NCI-H82 treated with DMSO at 0.1 percent for 48 hours (cell line): ENCODE data around the gene HASPIN.

Source experiments
- DNase-seq: peaks from one replicate; lab custom pipeline; 2025; ENCODE audit not compliant: unreplicated experiment; lab: John Stamatoyannopoulos, UW

Gene HASPIN

GRCh38 chr17:3723556-3724377 lies at the start of gene HASPIN:
Gene HASPIN (plus strand): TSS chr17:3723903. CDS start chr17:3723936, 33 bp downstream.
- peak; percentile 75 for DNase-seq

GRCh38 chr17:3675886-3676285 lies 47.8 kb upstream of the HASPIN start:
- DNase-seq: no peak

DNA sequence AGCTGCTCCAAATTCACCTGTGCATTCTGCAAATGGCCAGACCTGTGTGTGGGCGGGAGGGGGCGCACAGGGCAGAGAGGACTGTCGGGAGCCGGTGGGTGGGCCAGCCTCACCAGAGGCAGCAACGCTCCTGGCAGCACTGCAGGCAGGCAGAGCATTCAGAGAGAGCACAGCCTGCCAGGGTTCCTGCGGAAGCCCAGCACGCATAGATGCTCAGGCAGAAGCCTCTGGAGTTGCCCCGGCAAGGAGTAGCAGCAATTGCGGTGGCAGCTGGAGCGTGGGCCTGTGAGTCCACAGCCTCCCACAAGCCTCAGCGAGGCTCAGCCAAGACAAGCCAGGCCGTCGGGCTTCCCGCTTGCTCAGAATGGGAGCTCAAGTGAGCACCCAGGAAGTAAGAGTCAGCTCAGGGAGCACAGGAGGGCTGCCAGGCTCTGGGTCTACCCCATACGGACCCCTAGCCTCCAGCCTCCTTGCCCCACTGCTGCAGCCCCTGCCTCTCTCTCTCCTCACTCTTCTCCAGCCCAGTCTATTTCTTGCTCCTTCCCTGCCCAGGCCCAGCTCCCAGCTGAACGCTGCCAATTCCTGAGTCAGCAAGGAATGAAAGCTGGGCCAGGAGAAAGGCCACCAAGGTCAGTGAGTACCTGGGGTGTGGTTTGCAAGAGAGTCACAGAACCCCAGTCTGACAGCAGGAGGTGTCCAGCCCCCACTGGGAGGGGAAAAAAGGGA lies 45.4 kb upstream of the HASPIN start:
- DNase-seq: no peak

DNA sequence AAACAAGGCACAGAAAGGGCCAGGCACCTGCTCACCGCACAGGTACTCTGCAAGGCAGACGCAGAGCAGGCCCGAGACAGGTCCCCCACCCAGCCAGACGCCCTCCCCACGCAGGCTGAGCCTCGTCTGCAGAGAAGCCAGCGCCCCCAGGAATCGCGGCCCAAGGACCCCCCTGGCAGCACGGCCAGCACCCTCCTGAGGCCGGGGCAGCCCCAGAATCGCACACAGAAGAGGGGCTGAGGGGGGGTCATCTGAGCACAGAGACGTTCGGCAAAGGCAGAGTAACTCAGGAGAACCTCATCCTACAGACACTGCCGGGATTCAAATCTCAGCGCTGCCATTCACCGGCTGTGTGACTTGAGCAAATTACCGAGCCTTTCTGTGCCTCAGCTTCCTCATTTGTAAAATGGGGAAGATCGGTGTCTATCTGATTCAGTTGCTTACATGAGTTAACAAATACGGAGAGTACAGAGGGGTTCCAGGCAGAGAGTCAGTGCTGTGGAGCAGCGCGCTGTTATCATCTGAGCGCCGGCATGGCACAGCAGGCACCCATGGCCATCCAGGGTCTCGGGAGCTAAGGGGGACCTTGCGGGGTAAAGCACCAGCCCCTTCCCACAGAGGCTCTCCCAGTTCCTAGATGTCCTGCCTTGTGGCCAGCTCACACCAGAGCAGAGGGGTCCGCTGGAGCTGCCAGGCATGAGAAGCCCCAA lies 44.7 kb upstream of the HASPIN start:
- DNase-seq: no peak

GRCh38 chr17:3679531-3680126 lies 44.1 kb upstream of the HASPIN start:
- no peak for DNase-seq

DNA sequence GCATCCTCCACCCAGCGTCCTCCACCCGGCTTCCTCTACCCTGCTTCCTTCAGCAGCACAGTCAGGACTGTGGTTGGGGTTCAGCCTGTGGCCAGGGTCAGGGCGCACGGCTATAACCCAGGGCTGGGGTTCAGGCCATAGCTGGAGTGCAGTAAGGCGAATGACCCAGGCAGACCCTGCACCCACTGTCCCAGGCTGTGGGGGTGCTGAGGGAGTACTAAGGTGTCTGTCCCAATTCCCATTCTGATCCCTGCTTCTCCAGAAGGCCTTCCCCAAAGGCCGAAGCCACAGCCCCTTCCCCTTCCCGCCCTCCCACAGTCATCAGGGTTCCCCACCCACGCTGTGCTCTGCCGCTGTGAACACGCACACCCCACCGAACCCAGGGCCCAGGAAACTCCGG lies 42.6 kb upstream of the HASPIN start:
- DNase-seq: no peak

DNA sequence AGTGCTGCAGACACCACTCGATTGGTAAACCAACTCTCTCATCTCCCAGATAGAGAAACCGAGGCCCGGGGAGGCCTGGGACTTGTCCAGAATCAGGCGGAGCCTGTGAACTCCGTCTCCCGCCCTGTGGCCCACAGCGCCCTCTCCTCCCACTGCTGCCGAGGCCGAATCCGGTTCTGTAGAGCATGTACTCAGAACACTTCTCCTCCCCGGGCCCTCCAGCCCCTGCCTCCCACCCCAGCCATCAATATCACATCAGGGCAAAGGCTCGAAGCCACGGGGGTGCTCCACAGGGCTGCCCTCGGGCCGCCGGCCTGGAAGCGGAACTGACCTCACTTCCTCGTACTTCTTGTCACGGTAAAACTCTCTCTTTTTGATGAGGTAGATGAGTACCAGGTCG lies 42.1 kb upstream of the HASPIN start:
- no peak for DNase-seq

DNA sequence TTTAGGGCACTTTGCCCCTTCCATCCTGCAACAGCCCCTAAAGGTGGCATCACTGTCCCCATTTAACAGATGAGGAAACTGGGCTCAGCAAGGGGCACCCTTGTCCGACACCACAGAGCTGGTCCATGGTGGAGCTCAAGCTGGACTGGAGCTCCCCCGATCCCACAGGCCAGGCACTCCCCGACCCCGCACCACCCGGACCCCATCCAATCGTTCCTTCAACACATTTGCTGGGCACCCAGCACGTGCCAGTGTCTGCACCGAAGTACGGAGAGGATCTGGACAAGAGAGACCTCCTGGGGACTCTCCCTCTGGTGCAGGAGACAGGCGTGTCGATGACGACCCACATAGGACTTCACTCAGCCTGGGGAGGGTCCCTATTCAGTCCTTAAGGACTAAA lies 41.7 kb upstream of the HASPIN start:
- DNase-seq: no peak

DNA sequence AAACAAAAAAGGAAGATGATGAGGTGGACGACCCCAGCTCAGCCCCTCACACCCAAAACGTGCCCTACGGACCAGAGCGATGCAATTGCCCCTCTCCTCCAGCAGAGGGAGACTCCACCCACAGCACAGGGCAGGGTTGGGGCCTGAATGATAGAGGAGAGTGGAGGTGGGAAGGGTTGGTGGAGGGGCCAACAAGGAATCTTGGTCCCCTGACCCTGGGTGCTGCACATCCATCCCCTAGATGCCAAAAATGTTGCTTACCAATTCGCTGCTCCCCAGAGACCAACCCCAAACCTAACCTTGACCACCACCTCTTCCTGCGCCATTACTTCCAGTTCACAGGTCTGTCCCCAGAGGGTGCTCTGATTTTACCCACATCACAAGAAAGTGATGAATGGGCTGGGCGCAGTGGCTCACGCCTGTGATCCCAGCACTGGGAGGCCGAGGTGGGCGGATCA lies 40.6 kb upstream of the HASPIN start:
- DNase-seq: no peak

DNA sequence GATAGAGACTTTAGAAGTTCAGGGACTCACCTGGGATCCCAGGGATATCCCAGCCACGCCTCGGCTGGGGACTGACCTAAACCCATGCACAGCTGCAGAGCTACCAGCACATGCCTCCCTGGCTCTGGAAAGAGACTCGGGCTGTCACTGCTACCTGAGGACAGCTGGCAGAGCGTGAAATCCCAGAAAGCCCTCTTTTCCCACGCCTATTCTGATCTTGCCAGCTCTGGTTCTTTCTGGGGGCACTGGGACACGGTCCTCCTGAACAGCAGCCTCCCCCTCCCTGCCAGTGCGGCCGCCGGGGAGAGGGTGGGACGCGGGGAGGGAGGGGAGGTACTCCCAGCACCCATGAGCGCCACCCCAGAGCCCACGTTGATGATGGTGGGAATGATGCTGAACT lies 38.5 kb upstream of the HASPIN start:
- DNase-seq: no peak

- DNase-seq: no peak
Measured at GRCh38 chr17:3688027-3688553, 35.6 kb upstream of the HASPIN start.

- DNase-seq: no peak
Measured at GRCh38 chr17:3688852-3689261, 34.8 kb upstream of the HASPIN start.

- DNase-seq: no peak
Measured at GRCh38 chr17:3689262-3690093, 34.2 kb upstream of the HASPIN start.

DNA sequence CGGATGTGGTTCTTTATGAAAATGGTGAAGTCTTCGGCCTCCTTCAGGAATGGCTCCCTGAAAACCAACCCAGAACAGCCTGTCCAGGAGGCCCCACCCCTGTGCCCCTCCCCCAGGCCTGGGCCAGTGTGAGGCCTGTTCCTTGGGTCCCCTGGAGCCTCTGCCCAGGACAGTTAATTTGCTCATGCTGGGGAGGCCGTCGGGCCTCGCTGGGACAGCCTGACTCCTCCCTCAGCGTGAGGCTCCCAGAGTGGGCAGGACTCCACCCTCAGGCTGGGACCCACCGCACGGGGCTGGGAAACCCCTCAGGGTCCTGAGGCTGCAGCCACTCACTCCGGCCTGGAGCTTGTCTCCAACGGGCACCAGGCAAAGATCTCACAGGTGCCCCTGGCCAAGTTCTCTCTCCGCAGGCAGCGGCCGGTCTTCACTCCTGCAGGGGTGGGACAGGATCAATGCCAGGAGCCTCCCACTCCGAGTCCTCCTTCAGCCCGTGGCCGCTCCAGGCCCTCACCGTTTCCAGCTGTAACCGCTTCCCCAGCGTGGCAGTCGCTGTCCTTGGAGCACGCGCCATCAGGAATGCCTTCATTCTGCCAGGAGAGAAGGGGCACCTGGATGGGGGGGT lies 33.5 kb upstream of the HASPIN start:
- DNase-seq: no peak

GRCh38 chr17:3691617-3692067 lies 32.1 kb upstream of the HASPIN start:
- no peak for DNase-seq

GRCh38 chr17:3692346-3692745 lies 31.4 kb upstream of the HASPIN start:
- no peak for DNase-seq

- DNase-seq: no peak
Measured at GRCh38 chr17:3693141-3693540, 30.6 kb upstream of the HASPIN start.

- DNase-seq: no peak
Measured at GRCh38 chr17:3693829-3694231, 29.9 kb upstream of the HASPIN start.

DNA sequence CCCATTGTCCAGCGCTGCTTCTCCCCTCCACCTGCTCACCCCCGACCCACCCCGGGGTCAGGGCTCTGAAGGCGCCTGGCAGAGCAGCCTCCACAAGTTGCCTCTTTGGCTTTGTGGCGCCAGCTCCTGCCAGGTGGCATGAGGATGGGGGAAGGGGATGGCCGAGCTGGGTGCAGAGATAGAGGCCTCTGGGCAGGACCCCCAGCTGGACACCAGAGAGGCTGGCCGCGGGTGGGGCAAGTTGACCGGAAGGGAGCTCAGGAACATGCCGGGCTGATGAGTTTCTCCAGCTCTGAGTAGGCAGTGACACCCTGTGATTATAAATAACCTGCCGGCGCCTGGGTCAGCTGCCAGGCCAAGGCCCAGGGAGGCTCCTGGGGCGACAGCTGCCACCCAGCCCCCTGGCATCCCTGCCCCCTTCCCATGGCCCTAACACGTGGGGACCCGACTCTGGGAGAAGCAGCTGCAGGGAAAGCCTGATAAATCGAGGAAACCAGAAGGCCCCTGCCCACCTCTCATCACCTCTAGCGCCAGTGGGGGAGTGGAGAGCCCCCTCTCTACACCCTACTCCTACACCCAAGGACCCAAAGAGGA lies 28.5 kb upstream of the HASPIN start:
- no peak for DNase-seq
